SK-N-SH (cell line): ENCODE data around the gene SCO1. TPM values are rescaled to one million over a fixed set of nuclear protein-coding genes. Genes with fewer than 3 reads are reported as not detected.
"Not testable (repeated sequence)": the region's sequence is repeated elsewhere in the genome, so short reads cannot be mapped to it uniquely, and the experiment has no call there.

Source experiments
- CTCF ChIA-PET: fragments of 300-600, 350-600 bp; formaldehyde crosslinking; extraction: SDS; loops from one replicate; lab custom pipeline; 2021; lab: Yijun Ruan, JAX
- POLR2A ChIA-PET: fragments of 350-600 bp; sonication (Branson Sonifier 250); formaldehyde crosslinking; extraction: SDS; loops from one replicate; lab custom pipeline; 2020; ENCODE audit warnings: antibody characterized with exemption, inconsistent platforms; lab: Yijun Ruan, JAX
- DNase-seq: peaks from one replicate; pipeline ENCODE4 v3.0.0; 2012
- H2AFZ ChIP-seq: fragments of 200-600 bp; sonication (generic); 2 replicates; pipeline ENCODE4 v1.8.1; 2016; ENCODE audit warnings: antibody characterized with exemption, mild to moderate bottlenecking, low read depth
- H3F3A ChIP-seq: fragments of 200-600 bp; sonication (generic); replicated peaks from 2 replicates; pipeline ENCODE3; 2016; ENCODE audit warnings: antibody characterized with exemption, mild to moderate bottlenecking; ENCODE audit not compliant: insufficient read depth
- H3K27ac ChIP-seq, 2 experiments: fragments of 200-500 bp in 1 of 2; fragments of 200-600 bp in 1 of 2; sonication (Bioruptor generic) in 1 of 2; sonication (generic), shearing (Covaris generic) in 1 of 2; 2 replicates each; pipeline versions ENCODE4 v1.5.1 to v1.6.1; 2014 to 2016; ENCODE audit warnings: low read depth in 2 of 2, inconsistent platforms in 1 of 2, low read length in 1 of 2, mild to moderate bottlenecking in 1 of 2, mixed read lengths in 1 of 2
- H3K27me3 ChIP-seq: fragments of 200-600 bp; sonication (generic), shearing (Covaris generic); 2 replicates; pipeline ENCODE4 v1.6.1; 2016; ENCODE audit warnings: mixed run types; ENCODE audit not compliant: insufficient read depth
- H3K36me3 ChIP-seq, 2 experiments: fragments of 200-500 bp in 1 of 2; fragments of 200-600 bp in 1 of 2; sonication (Bioruptor generic) in 1 of 2; sonication (generic) in 1 of 2; replicated peaks in 1 of 2; 2 replicates each; pipeline versions ENCODE3 to v1.5.1; 2014 to 2016; ENCODE audit warnings: low read length in 1 of 2, mild to moderate bottlenecking in 1 of 2; ENCODE audit not compliant: insufficient read depth in 2 of 2, control insufficient read depth in 1 of 2
- H3K4me1 ChIP-seq, 2 experiments: fragments of 200-500 bp in 1 of 2; fragments of 200-600 bp in 1 of 2; sonication (Bioruptor generic) in 1 of 2; sonication (generic), shearing (Covaris generic) in 1 of 2; 2 replicates each; pipeline versions ENCODE4 v1.5.1 to v1.6.1; 2014 to 2016; ENCODE audit warnings: low read depth in 1 of 2, low read length in 1 of 2, mixed run types in 1 of 2; ENCODE audit not compliant: insufficient read depth in 2 of 2, control insufficient read depth in 1 of 2
- H3K4me2 ChIP-seq: fragments of 200-600 bp; sonication (generic), shearing (Covaris generic); 2 replicates; pipeline ENCODE4 v1.6.1; 2017; ENCODE audit warnings: mixed run types
- H3K4me3 ChIP-seq, 2 experiments: fragments of 200-500 bp in 1 of 2; fragments of 200-600 bp in 1 of 2; sonication (Bioruptor generic) in 1 of 2; sonication (generic), shearing (Covaris generic) in 1 of 2; 2 replicates each; pipeline versions ENCODE4 v1.5.1 to v1.8.1; 2014 to 2016; ENCODE audit warnings: low read depth in 2 of 2, inconsistent platforms in 1 of 2, low read length in 1 of 2, mild to moderate bottlenecking in 1 of 2, mixed read lengths in 1 of 2, moderate library complexity in 1 of 2
- H3K79me2 ChIP-seq: fragments of 200-600 bp; sonication (generic); 2 replicates; pipeline ENCODE4 v1.8.1; 2017; ENCODE audit warnings: mild to moderate bottlenecking; ENCODE audit not compliant: insufficient read depth
- H3K9ac ChIP-seq: fragments of 200-600 bp; sonication (generic); 2 replicates; pipeline ENCODE4 v1.6.1; 2017; ENCODE audit warnings: mixed run types
- H3K9me2 ChIP-seq: fragments of 200-600 bp; sonication (generic); 2 replicates; pipeline ENCODE4 v1.6.1; 2017; ENCODE audit warnings: mixed run types
- H3K9me3 ChIP-seq: fragments of 200-600 bp; sonication (generic); 2 replicates; pipeline ENCODE4 v1.6.1; 2017; ENCODE audit warnings: mixed run types, mild to moderate bottlenecking, moderate library complexity
- H4K20me1 ChIP-seq: fragments of 200-600 bp; sonication (generic); 2 replicates; pipeline ENCODE4 v1.6.1; 2017; ENCODE audit warnings: mild to moderate bottlenecking, mixed run types; ENCODE audit not compliant: insufficient read depth
- CHD2 ChIP-seq: fragments of 150-350 bp; IDR thresholded peaks from 2 replicates; pipeline ENCODE4 v1.6.1; 2018; ENCODE audit warnings: low read length; ENCODE audit not compliant: partially characterized antibody
- ELF1 ChIP-seq: IDR thresholded peaks from 2 replicates; pipeline ENCODE4 v1.4.0; 2012
- FOXM1 ChIP-seq: IDR thresholded peaks from 2 replicates; pipeline ENCODE4 v1.4.0; 2012; ENCODE audit warnings: low read depth, mild to moderate bottlenecking
- GABPA ChIP-seq: IDR thresholded peaks from 2 replicates; pipeline ENCODE4 v1.4.0; 2012; ENCODE audit warnings: low read depth, mild to moderate bottlenecking
- IRF3 ChIP-seq: fragments of 150-350 bp; IDR thresholded peaks from 2 replicates; pipeline ENCODE4 v1.6.1; 2016; ENCODE audit warnings: mild to moderate bottlenecking, low read depth, low read length
- MEF2A ChIP-seq: IDR thresholded peaks from 2 replicates; pipeline ENCODE4 v1.4.0; 2012; ENCODE audit warnings: low read depth, borderline replicate concordance
- MXI1 ChIP-seq: IDR thresholded peaks from 2 replicates; pipeline ENCODE4 v1.6.1; 2012; ENCODE audit warnings: mild to moderate bottlenecking, low read depth, low read length, improper control_type of control experiment
- NFIC ChIP-seq: IDR thresholded peaks from 2 replicates; pipeline ENCODE4 v1.4.0; 2012; ENCODE audit warnings: borderline replicate concordance
- NRF1 ChIP-seq: IDR thresholded peaks from 2 replicates; pipeline ENCODE4 v1.6.1; 2012; ENCODE audit warnings: low read depth, mild to moderate bottlenecking, low read length
- PBX3 ChIP-seq: IDR thresholded peaks from 2 replicates; pipeline ENCODE4; 2012
- RXRA ChIP-seq: IDR thresholded peaks from 2 replicates; pipeline ENCODE4 v1.4.0; 2012; ENCODE audit warnings: low read depth, mild to moderate bottlenecking, borderline replicate concordance
- SIN3A ChIP-seq: IDR thresholded peaks from 2 replicates; pipeline ENCODE4 v1.6.1; 2012; ENCODE audit warnings: low read depth, mild to moderate bottlenecking, low read length, moderate library complexity, borderline replicate concordance
- SMC3 ChIP-seq: IDR thresholded peaks from 2 replicates; pipeline ENCODE4 v1.6.1; 2012; ENCODE audit warnings: low read depth, low read length, improper control_type of control experiment
- TAF1 ChIP-seq: IDR thresholded peaks from 2 replicates; pipeline ENCODE4 v1.6.1; 2012; ENCODE audit warnings: low read depth, mild to moderate bottlenecking, low read length, moderate library complexity, borderline replicate concordance
- TCF12 ChIP-seq: IDR thresholded peaks from 2 replicates; pipeline ENCODE4 v1.4.0; 2012
- TEAD4 ChIP-seq: IDR thresholded peaks from 2 replicates; pipeline ENCODE4 v1.4.0; 2012; ENCODE audit warnings: mild to moderate bottlenecking, borderline replicate concordance; ENCODE audit not compliant: insufficient read depth
- USF1 ChIP-seq: IDR thresholded peaks from 2 replicates; pipeline ENCODE4 v1.4.0; 2012; ENCODE audit warnings: low read depth, borderline replicate concordance
- USF2 ChIP-seq: fragments of 150-350 bp; IDR thresholded peaks from 2 replicates; pipeline ENCODE4 v1.6.1; 2017; ENCODE audit warnings: antibody characterized with exemption, low read length, low read depth, borderline replicate concordance
- ZBTB33 ChIP-seq: IDR thresholded peaks from 2 replicates; pipeline ENCODE4 v1.4.0; 2012; ENCODE audit warnings: low read depth, borderline replicate concordance
- WGBS: methylation state at CpG from one replicate; pipeline ENCODE4 v1.1.6; 2017; ENCODE audit warnings: low lambda C conversion rate; 5-methylcytosine and 5-hydroxymethylcytosine counted together
- polyA plus RNA-seq, 3 experiments: library from polyadenylated mRNA; depleted of rRNA; stranded (reverse); fragments of >200 nt; gene quantifications; 2 replicates each; pipeline ENCODE4 v1.2.3, GENCODE V29; 2012

SCO1 gene
- polyA plus RNA-seq, 1 of the 3 experiments (the other 2 are of a cell fraction), result 28.6 TPM

GRCh38 chr17:10733666-10734065 is 36.3 kb upstream of the SCO1 start (continued):
- TF ChIP-seq TEAD4 (no peak), CHD2 (no peak), SIN3A (no peak), NFIC (no peak), GABPA (no peak), PBX3 (no peak), MEF2A (no peak), FOXM1 (no peak)
- TF ChIP-seq, all 33 proteins: peak for 0

GRCh38 chr17:10732121-10732520 is 34.8 kb upstream of the SCO1 start:
- H3K27ac ChIP-seq, H4K20me1 ChIP-seq, DNase-seq, H3K27me3 ChIP-seq, H3K4me3 ChIP-seq, POLR2A ChIA-PET, H3K9me3 ChIP-seq, H3K4me2 ChIP-seq, H3K4me1 ChIP-seq, H3K9me2 ChIP-seq, H3K79me2 ChIP-seq, H3K9ac ChIP-seq, H2AFZ ChIP-seq, H3K36me3 ChIP-seq: not testable (repeated sequence)
- peaks cover 16% of the 10 kb centered on the region for H3F3A ChIP-seq
- 69% methylated on average over 5 of the region's 6 CpGs for WGBS
- CTCF ChIA-PET, result interaction anchor here (0.5 to 2.1 kb wide), 3 partner anchors 14 to 144 kb away, joined by 3 to 6 read pairs (median 5); no protein-coding TSS in a partner anchor

- DNase-seq, result no peak
- H3K4me2 ChIP-seq, result no peak overlapping the region
- H3K27ac ChIP-seq, result no peak overlapping the region
- peaks cover 16% of the 10 kb centered on the region for H3F3A ChIP-seq
- no peaks in the 10 kb centered on the region for H3K36me3 ChIP-seq
- H3K79me2 ChIP-seq, result no peaks in the 10 kb centered on the region
- no peaks in the 10 kb centered on the region for H4K20me1 ChIP-seq
- no peak overlapping the region for H3K4me3 ChIP-seq
- WGBS, result 95% methylated on average over 6 of the region's 6 CpGs
- ChIA-PET CTCF (interaction anchor here (0.5 to 2.1 kb wide), 2 partner anchors 13 to 113 kb away, joined by 5 to 6 read pairs; no protein-coding TSS in a partner anchor), POLR2A (no interaction called here)
- H3K4me1 ChIP-seq, result peaks cover 0 to 6% of the 10 kb centered on the region in 2 experiments; a peak in 1 of 4 replicates
- H3K9me2 ChIP-seq, result no peaks in the 10 kb centered on the region
- no peaks in the 10 kb centered on the region for H3K9me3 ChIP-seq
- no peak overlapping the region for H2AFZ ChIP-seq
- H3K9ac ChIP-seq, result no peak overlapping the region
- no peaks in the 10 kb centered on the region for H3K27me3 ChIP-seq
- TF ChIP-seq SMC3 (no peak), RXRA (no peak), TEAD4 (no peak), MXI1 (no peak), PBX3 (no peak), SIN3A (no peak), IRF3 (no peak), ELF1 (no peak), ZBTB33 (no peak), NRF1 (no peak), USF1 (no peak), NFIC (no peak), TAF1 (no peak), TCF12 (no peak), USF2 (no peak)
Measured at GRCh38 chr17:10731408-10731879, 34.1 kb upstream of the SCO1 start.
